ENCODE data around the gene CYP2S1. TPM values are rescaled to one million over a fixed set of nuclear protein-coding genes. Genes with fewer than 3 reads are reported as not detected.

CYP2S1 gene
- polyA plus RNA-seq, 2 donors = 8.7 to 10.5 TPM

DNA sequence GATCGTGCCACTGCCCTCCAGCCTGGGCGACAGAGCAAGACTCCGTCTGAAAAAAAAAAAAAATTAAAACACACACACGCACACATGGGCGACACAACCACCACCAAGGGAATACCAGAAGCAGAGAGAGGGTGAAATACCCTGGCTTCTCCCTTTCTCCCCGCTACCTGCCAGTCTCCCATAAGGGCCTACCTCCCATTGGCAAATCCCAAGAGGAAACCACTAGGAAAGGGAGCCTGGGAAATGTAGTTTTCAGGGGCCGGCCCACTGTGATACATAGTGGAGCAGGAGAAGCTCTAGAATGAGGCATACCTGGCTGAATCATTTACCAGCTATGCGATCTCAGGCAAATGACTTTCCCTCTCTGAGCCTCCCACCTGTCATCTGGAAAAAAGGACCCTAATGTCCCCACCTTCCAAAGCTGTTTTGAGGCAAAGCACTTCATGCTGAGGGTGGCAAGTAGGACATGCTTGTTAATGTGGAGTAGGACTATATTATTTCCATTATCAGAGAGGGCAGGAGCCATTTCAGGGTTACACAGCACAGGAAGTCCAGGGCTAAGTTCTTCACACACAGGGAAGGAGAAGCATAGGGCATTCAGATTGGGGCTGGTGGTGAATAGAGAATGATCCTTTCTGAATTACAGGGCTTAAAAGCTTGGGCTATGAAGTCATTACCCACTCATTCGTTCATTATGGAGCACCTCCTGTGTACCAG lies 56.8 kb downstream of the CYP2S1 start:
- Histone ChIP-seq H3K36me3 (ENCODE audit: control insufficient read depth in 2 of 2, insufficient read depth in 2 of 2, low read length in 1 of 2) (peaks cover 0 to 12% of the 10 kb centered on the region in 2 donors), H3K4me1 (ENCODE audit: control insufficient read depth in 2 of 2, insufficient read depth in 2 of 2, low read length in 1 of 2) (no peaks in the 10 kb centered on the region), H3K9me3 (ENCODE audit: control insufficient read depth in 2 of 2, insufficient read depth in 1 of 2, low read depth in 1 of 2, low read length in 1 of 2) (no peaks in the 10 kb centered on the region), H3K27me3 (ENCODE audit: control insufficient read depth in 1 of 2, insufficient read depth in 2 of 2, low read length in 2 of 2) (no peaks in the 10 kb centered on the region), H3K27ac (ENCODE audit: low read depth in 2 of 2, low read length in 1 of 2) (no peak overlapping the region), H3K4me3 (ENCODE audit: low read depth in 1 of 2, low read length in 2 of 2) (no peak overlapping the region)
- 87 to 89% methylated on average over 9 of the region's 9 CpGs for WGBS, 2 donors

DNA sequence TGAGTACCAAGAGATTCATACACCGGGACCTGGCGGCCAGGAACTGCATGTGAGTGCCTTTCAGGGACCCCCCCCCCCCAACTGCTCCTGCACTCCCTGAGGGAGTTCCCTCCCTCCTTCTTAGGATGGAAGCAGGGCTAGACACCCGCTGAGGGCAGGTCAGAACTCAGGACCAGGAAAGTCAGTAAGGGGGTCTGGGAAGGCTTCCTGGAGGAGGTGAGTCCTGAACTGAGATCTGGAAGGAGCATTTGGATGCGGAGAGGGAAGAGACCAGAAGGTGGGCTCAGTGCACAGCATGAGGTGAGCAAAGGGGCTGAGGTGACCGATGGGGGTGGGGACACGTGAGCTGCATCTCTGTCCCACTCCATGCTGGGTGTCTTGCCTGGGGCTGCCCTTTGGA lies 60.6 kb downstream of the CYP2S1 start:
- Histone ChIP-seq H3K4me1 (ENCODE audit: control insufficient read depth in 2 of 2, insufficient read depth in 2 of 2, low read length in 1 of 2) (no peaks in the 10 kb centered on the region), H3K27me3 (ENCODE audit: control insufficient read depth in 1 of 2, insufficient read depth in 2 of 2, low read length in 2 of 2) (no peaks in the 10 kb centered on the region), H3K27ac (ENCODE audit: low read depth in 2 of 2, low read length in 1 of 2) (no peak overlapping the region), H3K36me3 (ENCODE audit: control insufficient read depth in 2 of 2, insufficient read depth in 2 of 2, low read length in 1 of 2) (peaks cover 3 to 12% of the 10 kb centered on the region in 2 donors), H3K9me3 (ENCODE audit: control insufficient read depth in 2 of 2, insufficient read depth in 1 of 2, low read depth in 1 of 2, low read length in 1 of 2) (no peaks in the 10 kb centered on the region), H3K4me3 (ENCODE audit: low read depth in 1 of 2, low read length in 2 of 2) (no peak overlapping the region)
- WGBS, 2 donors = 87 to 92% methylated on average over 6 of the region's 6 CpGs

GRCh38 chr19:41255171-41255570 lies 62.2 kb downstream of the CYP2S1 start:
- Histone ChIP-seq H3K4me3 (ENCODE audit: low read depth in 1 of 2, low read length in 2 of 2) (no peak overlapping the region), H3K4me1 (ENCODE audit: control insufficient read depth in 2 of 2, insufficient read depth in 2 of 2, low read length in 1 of 2) (no peaks in the 10 kb centered on the region), H3K27ac (ENCODE audit: low read depth in 2 of 2, low read length in 1 of 2) (no peak overlapping the region), H3K27me3 (ENCODE audit: control insufficient read depth in 1 of 2, insufficient read depth in 2 of 2, low read length in 2 of 2) (no peaks in the 10 kb centered on the region), H3K36me3 (ENCODE audit: control insufficient read depth in 2 of 2, insufficient read depth in 2 of 2, low read length in 1 of 2) (peaks cover 3 to 13% of the 10 kb centered on the region in 2 donors), H3K9me3 (ENCODE audit: control insufficient read depth in 2 of 2, insufficient read depth in 1 of 2, low read depth in 1 of 2, low read length in 1 of 2) (no peaks in the 10 kb centered on the region)

Other genes with a start within 250 kb of the CYP2S1 start
- not detected for gene CYP2B6, start 201.9 kb upstream of the CYP2S1 start, polyA plus RNA-seq
- not detected for gene CYP2A13, start 104.8 kb upstream of the CYP2S1 start, polyA plus RNA-seq
- 1 to 10 TPM; 2.0 to 2.2 TPM for gene CYP2F1, start 78.8 kb upstream of the CYP2S1 start, polyA plus RNA-seq
- gene AXL, start 26.0 kb downstream of the CYP2S1 start, polyA plus RNA-seq = 1 to 10 TPM; 1.9 to 4.1 TPM
- 10 to 100 TPM; 64.9 to 73.4 TPM for gene HNRNPUL1, start 71.2 kb downstream of the CYP2S1 start, polyA plus RNA-seq
- 10 to 100 TPM; 12.2 to 14.0 TPM for gene CCDC97, start 117.0 kb downstream of the CYP2S1 start, polyA plus RNA-seq
- gene TGFB1, start 160.7 kb downstream of the CYP2S1 start, polyA plus RNA-seq = 10 to 100 TPM; 16.2 to 77.1 TPM
- 1 to 10 TPM; 3.1 to 6.0 TPM for gene B9D2, start 170.9 kb downstream of the CYP2S1 start, polyA plus RNA-seq
- 10 to 100 TPM; 13.8 to 17.3 TPM for gene TMEM91, start 183.3 kb downstream of the CYP2S1 start, polyA plus RNA-seq
- gene EXOSC5, start 204.1 kb downstream of the CYP2S1 start, polyA plus RNA-seq = 10 to 100 TPM; 26.3 to 31.9 TPM
- gene BCKDHA, start 204.6 kb downstream of the CYP2S1 start, polyA plus RNA-seq = 10 to 100 TPM; 37.0 to 61.8 TPM
- 10 to 100 TPM; 42.9 to 68.8 TPM for gene B3GNT8, start 234.2 kb downstream of the CYP2S1 start, polyA plus RNA-seq
- 10 to 100 TPM; 22.6 to 38.9 TPM for gene DMAC2, start 246.7 kb downstream of the CYP2S1 start, polyA plus RNA-seq
- gene ERICH4, start 249.9 kb downstream of the CYP2S1 start, polyA plus RNA-seq = not detected

Data from esophagus (tissue), 2 donors.